GM12865 (cell line): Measurements from ENCODE around the gene RAC3.

ENCODE experiments used
- DNase-seq: peaks from one replicate; pipeline ENCODE4 v3.0.0; 2010; ENCODE audit warnings: low read depth
- H3K4me3 ChIP-seq: 2 replicates; pipeline ENCODE4 v1.5.1; 2011; ENCODE audit warnings: mild to moderate bottlenecking, low read depth, low read length, control low read depth
- TF ChIP-seq, protein P1 (sequence below): IDR thresholded peaks from 2 replicates; pipeline ENCODE4 v1.5.1; 2011; ENCODE audit warnings: low read length, control low read depth, low read depth, inconsistent platforms; ENCODE audit not compliant: insufficient read depth; ENCODE audit errors: missing control alignments

RAC3 gene

GRCh38 chr17:82013772-82014321 is 17.6 kb upstream of the RAC3 start:
- TF ChIP-seq, protein P1, sequence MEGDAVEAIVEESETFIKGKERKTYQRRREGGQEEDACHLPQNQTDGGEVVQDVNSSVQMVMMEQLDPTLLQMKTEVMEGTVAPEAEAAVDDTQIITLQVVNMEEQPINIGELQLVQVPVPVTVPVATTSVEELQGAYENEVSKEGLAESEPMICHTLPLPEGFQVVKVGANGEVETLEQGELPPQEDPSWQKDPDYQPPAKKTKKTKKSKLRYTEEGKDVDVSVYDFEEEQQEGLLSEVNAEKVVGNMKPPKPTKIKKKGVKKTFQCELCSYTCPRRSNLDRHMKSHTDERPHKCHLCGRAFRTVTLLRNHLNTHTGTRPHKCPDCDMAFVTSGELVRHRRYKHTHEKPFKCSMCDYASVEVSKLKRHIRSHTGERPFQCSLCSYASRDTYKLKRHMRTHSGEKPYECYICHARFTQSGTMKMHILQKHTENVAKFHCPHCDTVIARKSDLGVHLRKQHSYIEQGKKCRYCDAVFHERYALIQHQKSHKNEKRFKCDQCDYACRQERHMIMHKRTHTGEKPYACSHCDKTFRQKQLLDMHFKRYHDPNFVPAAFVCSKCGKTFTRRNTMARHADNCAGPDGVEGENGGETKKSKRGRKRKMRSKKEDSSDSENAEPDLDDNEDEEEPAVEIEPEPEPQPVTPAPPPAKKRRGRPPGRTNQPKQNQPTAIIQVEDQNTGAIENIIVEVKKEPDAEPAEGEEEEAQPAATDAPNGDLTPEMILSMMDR = no peak
- no peak for DNase-seq
- H3K4me3 ChIP-seq = no peak overlapping the region

GRCh38 chr17:82014432-82014831 is 17.0 kb upstream of the RAC3 start:
- no peak for DNase-seq
- H3K4me3 ChIP-seq = no peak overlapping the region
- TF ChIP-seq, protein P1 = no peak

DNA sequence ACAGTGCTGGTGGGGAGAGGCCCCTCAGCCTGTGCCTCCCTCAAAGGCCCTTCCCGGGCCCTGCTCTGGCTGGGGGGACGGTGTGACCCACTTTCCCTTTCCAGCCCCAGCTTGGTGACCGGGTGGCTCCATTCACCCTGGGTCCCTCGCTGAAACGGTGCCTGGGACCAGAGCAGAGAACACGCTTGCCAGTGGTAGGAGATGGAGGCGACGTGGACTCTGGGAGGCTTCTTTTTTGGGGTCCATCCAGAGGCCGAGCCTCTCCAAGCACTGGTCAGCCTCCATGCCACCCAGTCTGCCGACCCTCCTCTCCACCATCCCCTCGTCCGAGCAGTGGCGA is 16.5 kb upstream of the RAC3 start:
- TF ChIP-seq, protein P1 = no peak
- no peak for DNase-seq

GRCh38 chr17:82015311-82015971 is 16.0 kb upstream of the RAC3 start:
- TF ChIP-seq, protein P1 = no peak
- no peak for DNase-seq
- H3K4me3 ChIP-seq = no peak overlapping the region

More for the DNA sequence above, 16.5 kb upstream of the RAC3 start:
- H3K4me3 ChIP-seq = no peak overlapping the region

- TF ChIP-seq, protein P1 = no peak
Measured at GRCh38 chr17:82016061-82016874, 15.2 kb upstream of the RAC3 start.

DNA sequence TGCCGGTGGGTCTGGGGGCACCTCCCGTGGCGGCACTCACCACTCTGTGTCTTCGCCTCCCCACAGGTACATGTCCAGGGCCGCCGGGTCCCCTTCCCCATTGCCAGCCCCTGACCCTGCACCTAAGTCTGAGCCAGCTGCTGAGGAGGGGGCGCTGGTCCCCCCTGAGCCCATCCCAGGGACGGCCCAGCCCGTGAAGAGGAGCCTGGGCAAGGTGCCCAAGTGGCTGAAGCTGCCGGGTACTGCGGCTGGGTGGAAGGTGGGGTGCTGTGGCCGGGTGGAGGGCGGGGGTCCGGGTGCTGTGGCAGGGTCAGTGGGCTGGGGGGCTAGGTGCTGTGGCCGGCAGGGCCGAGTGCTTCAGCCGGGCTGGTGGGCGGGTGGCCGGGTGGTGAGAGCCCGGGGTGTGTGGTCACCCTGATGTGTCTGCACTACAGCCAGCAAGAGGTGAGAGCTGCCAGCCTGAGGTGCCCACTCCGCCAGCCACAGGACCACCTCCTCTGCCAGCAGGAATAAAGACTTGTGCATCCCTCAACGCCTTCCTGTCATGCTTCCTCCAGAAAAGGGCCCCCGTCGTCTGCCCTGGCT is 14.5 kb upstream of the RAC3 start:
- no peak for DNase-seq
- TF ChIP-seq, protein P1 = no peak
- H3K4me3 ChIP-seq = no peak overlapping the region

More at GRCh38 chr17:82016061-82016874, 15.2 kb upstream of the RAC3 start:
- DNase-seq = no peak
- H3K4me3 ChIP-seq = no peak overlapping the region
